ENCODE results near the gene ARHGAP36. TPM values are rescaled to one million over a fixed set of nuclear protein-coding genes. Genes with fewer than 3 reads are reported as not detected.

Gene ARHGAP36, protein sequence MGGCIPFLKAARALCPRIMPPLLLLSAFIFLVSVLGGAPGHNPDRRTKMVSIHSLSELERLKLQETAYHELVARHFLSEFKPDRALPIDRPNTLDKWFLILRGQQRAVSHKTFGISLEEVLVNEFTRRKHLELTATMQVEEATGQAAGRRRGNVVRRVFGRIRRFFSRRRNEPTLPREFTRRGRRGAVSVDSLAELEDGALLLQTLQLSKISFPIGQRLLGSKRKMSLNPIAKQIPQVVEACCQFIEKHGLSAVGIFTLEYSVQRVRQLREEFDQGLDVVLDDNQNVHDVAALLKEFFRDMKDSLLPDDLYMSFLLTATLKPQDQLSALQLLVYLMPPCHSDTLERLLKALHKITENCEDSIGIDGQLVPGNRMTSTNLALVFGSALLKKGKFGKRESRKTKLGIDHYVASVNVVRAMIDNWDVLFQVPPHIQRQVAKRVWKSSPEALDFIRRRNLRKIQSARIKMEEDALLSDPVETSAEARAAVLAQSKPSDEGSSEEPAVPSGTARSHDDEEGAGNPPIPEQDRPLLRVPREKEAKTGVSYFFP
- polyA plus RNA-seq (2013, experiment 1 of 2), result 0.03 TPM
- polyA plus RNA-seq (2013, experiment 2 of 2), result 0.06 TPM

DNA sequence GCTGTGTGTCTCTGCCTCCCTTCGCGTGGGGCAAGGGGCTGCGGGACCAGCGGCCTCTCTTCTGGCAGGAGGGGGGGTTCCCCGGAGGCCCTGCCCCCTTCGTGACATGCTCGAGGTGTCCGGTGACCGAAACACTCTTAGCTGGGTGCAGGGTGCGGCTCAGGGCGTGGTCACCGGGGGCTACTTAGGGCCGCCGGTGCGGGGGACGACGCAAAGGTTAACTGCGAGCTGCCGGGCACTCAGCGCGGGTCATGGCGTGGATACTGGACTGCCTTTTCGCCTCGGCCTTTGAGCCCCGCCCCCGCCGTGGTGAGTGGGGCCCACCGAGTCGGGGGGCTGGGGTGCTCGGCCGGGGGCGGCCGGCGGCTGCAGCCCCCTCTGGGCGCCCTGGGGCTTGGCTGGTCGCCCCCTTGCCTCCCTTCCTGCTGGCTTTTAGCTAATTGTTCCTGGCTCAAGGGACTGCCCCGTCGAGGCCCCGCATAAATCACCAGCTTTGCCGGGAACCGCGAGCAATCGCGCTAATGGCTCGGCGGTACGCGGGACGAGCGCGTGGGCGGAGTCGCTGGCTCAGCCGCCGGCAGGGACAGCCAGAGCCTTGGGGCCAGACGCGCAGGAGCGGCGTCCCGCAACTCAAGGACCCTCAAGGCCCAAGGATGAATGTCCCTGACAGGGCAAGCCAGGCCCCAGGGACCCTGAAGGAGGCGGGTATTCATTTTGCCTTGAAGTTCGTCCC is at the start of gene ARHGAP36:
TSS of gene ARHGAP36 (plus strand) at position 211 of the 733 bp plus-strand sequence. CDS start 23,320 bp downstream, outside the sequence.
- Histone ChIP-seq H3K23ac (ENCODE audit: low read depth, low read length, poor library complexity) (no peak within 1 kb of the TSS), H2BK15ac (ENCODE audit: low read length) (no peak within 1 kb of the TSS), H3K36me3 (replicated peaks in 1 of 2; ENCODE audit: control insufficient read depth in 2 of 2, insufficient read depth in 2 of 2, low read length in 2 of 2) (no peaks in the 10 kb centered on the region), H3K27ac (replicated peaks; ENCODE audit: low read length) (no peak within 1 kb of the TSS), H3K79me1 (ENCODE audit: low read depth, low read length) (no peaks in the 10 kb centered on the region), H3K9me3 (replicated peaks in 1 of 2; ENCODE audit: control insufficient read depth in 2 of 2, insufficient read depth in 1 of 2, low read depth in 1 of 2, low read length in 2 of 2) (no peaks in the 10 kb centered on the region), H3K9ac (ENCODE audit: low read depth, low read length, poor library complexity) (no peak within 1 kb of the TSS), H4K91ac (ENCODE audit: low read depth, low read length, poor library complexity) (no peak within 1 kb of the TSS), H2AFZ (ENCODE audit: low read length) (no peak within 1 kb of the TSS), H3K4me2 (ENCODE audit: insufficient read depth, low read length, poor library complexity, severe bottlenecking) (peak within 1 kb of the TSS; percentile 49), H2BK5ac (ENCODE audit: low read length) (no peak within 1 kb of the TSS), H3K14ac (ENCODE audit: low read length) (no peak within 1 kb of the TSS), H3K4me1 (ENCODE audit: control insufficient read depth in 2 of 2, insufficient read depth in 1 of 2, low read depth in 1 of 2, low read length in 2 of 2) (no peaks in the 10 kb centered on the region), H3K4ac (ENCODE audit: low read length) (no peak within 1 kb of the TSS), H3K4me3 (ENCODE audit: low read length in 2 of 2) (peak within 1 kb of the TSS in 1 of 2 donors; percentile 72), H2AK5ac (ENCODE audit: low read depth, low read length) (no peak within 1 kb of the TSS), H3K27me3 (ENCODE audit: control insufficient read depth in 3 of 3, insufficient read depth in 3 of 3, low read depth in 1 of 3, low read length in 3 of 3) (peaks cover 0 to 67% (median 25%) of the 10 kb centered on the region in 3 experiments), H2BK12ac (ENCODE audit: low read length) (no peak within 1 kb of the TSS), H3K18ac (ENCODE audit: low read length) (peak within 1 kb of the TSS; percentile 28), H4K8ac (ENCODE audit: low read depth, low read length) (no peak within 1 kb of the TSS), H2BK120ac (ENCODE audit: low read depth, low read length) (no peak within 1 kb of the TSS)
- DNase-seq (ENCODE audit: low spot score), result no peak
- WGBS, 2 donors (ENCODE audit: extremely low coverage in 2 of 2, insufficient read length in 2 of 2, insufficient replicate concordance in 1 of 2), result no CpG with 5 or more reads among the region's 62 CpGs

DNA sequence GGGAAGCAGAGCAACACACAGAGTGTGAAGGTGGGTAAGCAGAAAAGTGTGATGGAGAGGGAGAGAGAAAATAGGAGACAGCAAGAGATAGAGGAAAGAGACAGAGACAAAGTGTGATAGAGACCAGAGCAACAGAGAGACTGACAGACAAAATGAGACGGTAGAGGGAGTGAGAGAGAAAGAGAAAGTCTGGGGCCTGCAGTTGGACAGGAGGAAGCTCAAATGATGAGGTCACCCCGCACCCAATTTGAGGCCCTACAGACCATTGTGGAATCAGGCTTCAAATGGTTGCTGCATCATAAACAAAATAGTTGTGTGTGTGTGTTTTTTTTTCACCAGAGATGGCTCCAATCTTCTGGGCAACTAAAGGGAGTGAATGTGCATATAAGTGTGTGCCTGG is 48.0 kb upstream of the ARHGAP36 start:
- WGBS, 2 donors (ENCODE audit: extremely low coverage in 2 of 2, insufficient read length in 2 of 2, insufficient replicate concordance in 1 of 2), result no CpG with 5 or more reads among the region's 2 CpGs

DNA sequence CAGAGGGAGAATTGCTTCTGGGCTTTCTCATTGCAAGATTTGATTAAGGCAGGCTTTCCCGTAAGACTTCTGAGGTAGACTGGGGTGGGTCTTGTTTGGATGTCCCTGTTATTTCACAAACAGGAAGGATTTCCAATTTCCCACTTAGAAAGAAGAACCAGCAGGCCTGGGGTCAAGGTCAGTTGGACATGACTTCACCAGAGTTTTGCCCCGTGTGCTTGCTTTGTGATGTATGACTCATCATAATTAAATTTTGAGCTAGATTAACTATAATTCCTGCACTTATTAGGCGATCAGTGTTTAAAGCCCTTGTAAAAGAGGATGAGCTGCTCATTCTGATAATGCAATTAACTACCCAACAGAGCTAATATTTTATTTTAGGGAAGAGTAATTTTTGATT is 32.8 kb upstream of the ARHGAP36 start:
- no peaks in the 10 kb centered on the region for H3K9me3 ChIP-seq (replicated peaks in 1 of 2; ENCODE audit: control insufficient read depth in 2 of 2, insufficient read depth in 1 of 2, low read depth in 1 of 2, low read length in 2 of 2)
- no peaks in the 10 kb centered on the region for H3K79me1 ChIP-seq (ENCODE audit: low read depth, low read length)
- H3K27ac ChIP-seq (replicated peaks; ENCODE audit: low read length), result no peak overlapping the region
- no peak overlapping the region for H3K4ac ChIP-seq (ENCODE audit: low read length)
- H3K27me3 ChIP-seq (ENCODE audit: control insufficient read depth in 3 of 3, insufficient read depth in 3 of 3, low read depth in 1 of 3, low read length in 3 of 3), result peaks cover 0 to 9% (median 0%) of the 10 kb centered on the region in 3 experiments
- H4K8ac ChIP-seq (ENCODE audit: low read depth, low read length), result no peak overlapping the region
- no peak overlapping the region for H3K18ac ChIP-seq (ENCODE audit: low read length)
- no peaks in the 10 kb centered on the region for H3K4me1 ChIP-seq (ENCODE audit: control insufficient read depth in 2 of 2, insufficient read depth in 1 of 2, low read depth in 1 of 2, low read length in 2 of 2)
- no CpG with 5 or more reads among the region's 3 CpGs for WGBS, 2 donors (ENCODE audit: extremely low coverage in 2 of 2, insufficient read length in 2 of 2, insufficient replicate concordance in 1 of 2)
- H2BK5ac ChIP-seq (ENCODE audit: low read length), result no peak overlapping the region
- no peak overlapping the region for H3K4me3 ChIP-seq (ENCODE audit: low read length in 2 of 2)
- no peak overlapping the region for H2BK120ac ChIP-seq (ENCODE audit: low read depth, low read length)
- H3K23ac ChIP-seq (ENCODE audit: low read depth, low read length, poor library complexity), result no peak overlapping the region
- no peak overlapping the region for H3K14ac ChIP-seq (ENCODE audit: low read length)
- no peak overlapping the region for H4K91ac ChIP-seq (ENCODE audit: low read depth, low read length, poor library complexity)
- no peak overlapping the region for H2AFZ ChIP-seq (ENCODE audit: low read length)
- no peak overlapping the region for H2BK12ac ChIP-seq (ENCODE audit: low read length)
- DNase-seq (ENCODE audit: low spot score), result no peak
- H3K36me3 ChIP-seq (replicated peaks in 1 of 2; ENCODE audit: control insufficient read depth in 2 of 2, insufficient read depth in 2 of 2, low read length in 2 of 2), result no peaks in the 10 kb centered on the region
- H3K4me2 ChIP-seq (ENCODE audit: insufficient read depth, low read length, poor library complexity, severe bottlenecking), result no peak overlapping the region
- no peak overlapping the region for H2BK15ac ChIP-seq (ENCODE audit: low read length)
- no peak overlapping the region for H3K9ac ChIP-seq (ENCODE audit: low read depth, low read length, poor library complexity)
- H2AK5ac ChIP-seq (ENCODE audit: low read depth, low read length), result no peak overlapping the region

More for the DNA sequence above, 48.0 kb upstream of the ARHGAP36 start:
- Histone ChIP-seq H3K23ac (ENCODE audit: low read depth, low read length, poor library complexity) (no peak overlapping the region), H3K9ac (ENCODE audit: low read depth, low read length, poor library complexity) (no peak overlapping the region), H4K91ac (ENCODE audit: low read depth, low read length, poor library complexity) (no peak overlapping the region), H4K8ac (ENCODE audit: low read depth, low read length) (no peak overlapping the region), H2AFZ (ENCODE audit: low read length) (no peak overlapping the region), H2BK15ac (ENCODE audit: low read length) (no peak overlapping the region), H3K4me3 (ENCODE audit: low read length in 2 of 2) (no peak overlapping the region), H3K27ac (replicated peaks; ENCODE audit: low read length) (no peak overlapping the region), H2BK5ac (ENCODE audit: low read length) (no peak overlapping the region), H3K36me3 (replicated peaks in 1 of 2; ENCODE audit: control insufficient read depth in 2 of 2, insufficient read depth in 2 of 2, low read length in 2 of 2) (no peaks in the 10 kb centered on the region), H3K27me3 (ENCODE audit: control insufficient read depth in 3 of 3, insufficient read depth in 3 of 3, low read depth in 1 of 3, low read length in 3 of 3) (peaks cover 0 to 34% (median 0%) of the 10 kb centered on the region in 3 experiments), H3K4me2 (ENCODE audit: insufficient read depth, low read length, poor library complexity, severe bottlenecking) (no peak overlapping the region), H3K18ac (ENCODE audit: low read length) (no peak overlapping the region), H3K4me1 (ENCODE audit: control insufficient read depth in 2 of 2, insufficient read depth in 1 of 2, low read depth in 1 of 2, low read length in 2 of 2) (no peaks in the 10 kb centered on the region), H3K79me1 (ENCODE audit: low read depth, low read length) (no peaks in the 10 kb centered on the region), H3K4ac (ENCODE audit: low read length) (no peak overlapping the region), H2BK120ac (ENCODE audit: low read depth, low read length) (no peak overlapping the region), H3K9me3 (replicated peaks in 1 of 2; ENCODE audit: control insufficient read depth in 2 of 2, insufficient read depth in 1 of 2, low read depth in 1 of 2, low read length in 2 of 2) (no peaks in the 10 kb centered on the region), H2BK12ac (ENCODE audit: low read length) (no peak overlapping the region), H3K14ac (ENCODE audit: low read length) (no peak overlapping the region), H2AK5ac (ENCODE audit: low read depth, low read length) (no peak overlapping the region)
- no peak for DNase-seq (ENCODE audit: low spot score)

Data from neuronal stem cell (in vitro differentiated cells).